Measurements from ENCODE around the gene AVEN.

DNA sequence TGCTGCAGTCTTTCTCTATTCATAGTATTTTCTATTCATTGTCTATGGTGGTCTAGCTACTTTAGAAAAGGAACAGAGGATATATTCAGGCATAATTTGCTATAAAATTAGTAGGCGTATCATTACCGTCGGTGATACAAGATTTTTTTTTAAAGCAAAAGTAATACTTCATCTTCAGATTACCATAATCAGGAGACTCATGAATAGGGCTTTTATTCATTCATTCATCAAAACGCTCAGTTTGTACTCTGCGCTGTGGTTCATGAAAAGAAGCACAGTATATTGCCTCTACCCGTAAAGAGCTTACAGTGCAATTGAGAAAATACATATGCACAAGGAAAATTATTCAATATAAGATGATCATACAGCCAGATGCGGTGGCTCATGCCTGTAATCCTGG, 207.4 kb downstream of the AVEN start:
- TF ChIP-seq, protein P1, sequence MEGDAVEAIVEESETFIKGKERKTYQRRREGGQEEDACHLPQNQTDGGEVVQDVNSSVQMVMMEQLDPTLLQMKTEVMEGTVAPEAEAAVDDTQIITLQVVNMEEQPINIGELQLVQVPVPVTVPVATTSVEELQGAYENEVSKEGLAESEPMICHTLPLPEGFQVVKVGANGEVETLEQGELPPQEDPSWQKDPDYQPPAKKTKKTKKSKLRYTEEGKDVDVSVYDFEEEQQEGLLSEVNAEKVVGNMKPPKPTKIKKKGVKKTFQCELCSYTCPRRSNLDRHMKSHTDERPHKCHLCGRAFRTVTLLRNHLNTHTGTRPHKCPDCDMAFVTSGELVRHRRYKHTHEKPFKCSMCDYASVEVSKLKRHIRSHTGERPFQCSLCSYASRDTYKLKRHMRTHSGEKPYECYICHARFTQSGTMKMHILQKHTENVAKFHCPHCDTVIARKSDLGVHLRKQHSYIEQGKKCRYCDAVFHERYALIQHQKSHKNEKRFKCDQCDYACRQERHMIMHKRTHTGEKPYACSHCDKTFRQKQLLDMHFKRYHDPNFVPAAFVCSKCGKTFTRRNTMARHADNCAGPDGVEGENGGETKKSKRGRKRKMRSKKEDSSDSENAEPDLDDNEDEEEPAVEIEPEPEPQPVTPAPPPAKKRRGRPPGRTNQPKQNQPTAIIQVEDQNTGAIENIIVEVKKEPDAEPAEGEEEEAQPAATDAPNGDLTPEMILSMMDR (IDR thresholded peaks at IDR 0.05) = no peak
- TF ChIP-seq POLR2A (IDR thresholded peaks at IDR 0.05) (no peak), EP300 (IDR thresholded peaks at IDR 0.05) (no peak), POLR2AphosphoS5 (IDR thresholded peaks at IDR 0.05) (no peak)
